Gastroesophageal sphincter (tissue), 3 donors: ENCODE measurements around the gene NDUFC1.

ENCODE experiments used
- CTCF ChIP-seq, 4 experiments: fragments of 200-600 bp in 2 of 4; fragments of 450-650 bp in 2 of 4; sonication (generic) in 1 of 4; IDR thresholded peaks; one replicate each; pipeline ENCODE4 v1.5.1; 2017 to 2019; ENCODE audit warnings: antibody characterized with exemption in 4 of 4, mild to moderate bottlenecking in 2 of 4, moderate library complexity in 2 of 4
- EP300 ChIP-seq: sonication (generic); formaldehyde crosslinking; IDR thresholded peaks from one replicate; pipeline ENCODE4 v1.6.1; 2017; ENCODE audit warnings: antibody characterized with exemption, mild to moderate bottlenecking
- POLR2A ChIP-seq, 2 donors: fragments of 450-650 bp; IDR thresholded peaks; one replicate each; pipeline ENCODE4 v1.6.1; 2017; ENCODE audit warnings: antibody characterized with exemption in 2 of 2, mild to moderate bottlenecking in 2 of 2, moderate library complexity in 1 of 2
- POLR2AphosphoS5 ChIP-seq: sonication (generic); formaldehyde crosslinking; IDR thresholded peaks from one replicate; pipeline ENCODE4 v1.6.1; 2017; ENCODE audit warnings: antibody characterized with exemption

GRCh38 chr4:139301113-139301820, 1.0 kb downstream of the NDUFC1 start, which contains the start of gene NAA15:
- no peak for TF ChIP-seq CTCF (IDR thresholded peaks at IDR 0.05)
- peak; percentile 69 to 71 for TF ChIP-seq POLR2A (IDR thresholded peaks at IDR 0.05)
- TF ChIP-seq EP300 = no peak
- peak; percentile 83 for TF ChIP-seq POLR2AphosphoS5
